Measurements from ENCODE around the gene RCOR1.

Gene RCOR1

GRCh38 chr14:102779574-102780315, 187.3 kb downstream of the RCOR1 start:
- no peak for DNase-seq
